ENCODE results near the gene TMCC2.
"Not testable (repeated sequence)": the region's sequence is repeated elsewhere in the genome, so short reads cannot be mapped to it uniquely, and the experiment has no call there.

TMCC2 gene, protein sequence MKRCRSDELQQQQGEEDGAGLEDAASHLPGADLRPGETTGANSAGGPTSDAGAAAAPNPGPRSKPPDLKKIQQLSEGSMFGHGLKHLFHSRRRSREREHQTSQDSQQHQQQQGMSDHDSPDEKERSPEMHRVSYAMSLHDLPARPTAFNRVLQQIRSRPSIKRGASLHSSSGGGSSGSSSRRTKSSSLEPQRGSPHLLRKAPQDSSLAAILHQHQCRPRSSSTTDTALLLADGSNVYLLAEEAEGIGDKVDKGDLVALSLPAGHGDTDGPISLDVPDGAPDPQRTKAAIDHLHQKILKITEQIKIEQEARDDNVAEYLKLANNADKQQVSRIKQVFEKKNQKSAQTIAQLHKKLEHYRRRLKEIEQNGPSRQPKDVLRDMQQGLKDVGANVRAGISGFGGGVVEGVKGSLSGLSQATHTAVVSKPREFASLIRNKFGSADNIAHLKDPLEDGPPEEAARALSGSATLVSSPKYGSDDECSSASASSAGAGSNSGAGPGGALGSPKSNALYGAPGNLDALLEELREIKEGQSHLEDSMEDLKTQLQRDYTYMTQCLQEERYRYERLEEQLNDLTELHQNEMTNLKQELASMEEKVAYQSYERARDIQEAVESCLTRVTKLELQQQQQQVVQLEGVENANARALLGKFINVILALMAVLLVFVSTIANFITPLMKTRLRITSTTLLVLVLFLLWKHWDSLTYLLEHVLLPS

DNA sequence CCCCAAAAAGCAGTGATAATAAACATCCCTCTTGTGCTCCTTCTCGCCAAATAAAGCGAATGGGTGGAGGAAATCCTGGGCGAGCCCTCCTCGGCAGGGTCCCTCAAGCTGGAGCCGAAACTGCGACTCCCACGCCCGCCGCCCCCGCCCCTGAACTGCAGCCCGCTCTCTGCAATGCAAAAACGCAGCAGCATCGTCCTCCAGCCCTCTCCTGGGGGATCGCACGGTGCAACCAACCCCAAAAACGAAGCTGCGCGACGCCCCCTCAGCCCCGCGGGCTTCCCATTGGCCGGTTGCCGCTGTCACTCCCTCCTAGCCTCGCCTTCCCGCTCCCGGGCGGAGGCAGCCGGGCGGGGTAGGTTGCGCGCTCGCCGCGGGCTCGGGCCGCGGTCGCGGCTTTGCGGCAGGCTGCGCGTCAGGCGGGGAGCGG, at the start of gene TMCC2:
TMCC2 (plus strand) TSS at position 363 of the 430 bp plus-strand sequence. CDS start 619 bp downstream, outside the sequence.
- peak; percentile 87 to 95 (median 89) for DNase-seq

DNA sequence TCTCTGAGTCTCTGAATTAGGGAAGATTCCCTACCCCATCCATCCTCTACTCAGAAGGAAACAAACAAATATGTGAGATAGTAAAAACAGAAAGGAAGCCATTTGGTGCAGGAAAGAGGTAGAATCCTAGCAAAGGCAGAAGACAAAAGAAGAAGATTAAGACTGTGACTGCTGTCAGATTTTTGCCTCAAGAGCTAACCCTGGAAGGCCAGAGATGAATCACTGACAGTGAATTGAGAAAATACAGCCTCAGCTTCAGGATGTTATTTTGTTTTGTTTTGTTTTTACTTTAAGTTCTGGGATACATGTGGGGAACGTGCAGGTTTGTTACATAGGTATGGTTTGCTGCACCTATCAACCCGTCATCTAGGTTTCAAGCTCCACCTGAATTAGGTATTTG, 47.9 kb upstream of the TMCC2 start:
- no peak for DNase-seq

DNA sequence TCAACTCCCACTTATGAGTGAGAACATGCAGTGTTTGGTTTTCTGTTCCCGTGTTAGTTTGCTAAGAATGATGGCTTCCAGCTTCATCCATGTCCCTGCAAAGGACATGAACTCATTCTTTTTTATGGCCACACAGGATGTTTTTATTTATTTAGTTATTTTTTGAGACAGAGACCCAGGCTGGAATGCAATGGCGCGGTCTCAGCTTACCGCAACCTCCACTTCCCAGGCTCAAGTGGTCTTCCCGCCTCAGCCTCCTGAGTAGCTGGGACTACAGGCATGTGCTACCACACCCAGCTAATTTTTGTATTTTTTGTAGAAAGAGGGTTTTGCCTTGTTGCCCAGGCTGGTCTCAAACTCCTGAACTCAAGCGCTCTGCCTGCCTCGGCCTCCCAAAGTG, 47.4 kb upstream of the TMCC2 start:
- DNase-seq, result not testable (repeated sequence)

DNA sequence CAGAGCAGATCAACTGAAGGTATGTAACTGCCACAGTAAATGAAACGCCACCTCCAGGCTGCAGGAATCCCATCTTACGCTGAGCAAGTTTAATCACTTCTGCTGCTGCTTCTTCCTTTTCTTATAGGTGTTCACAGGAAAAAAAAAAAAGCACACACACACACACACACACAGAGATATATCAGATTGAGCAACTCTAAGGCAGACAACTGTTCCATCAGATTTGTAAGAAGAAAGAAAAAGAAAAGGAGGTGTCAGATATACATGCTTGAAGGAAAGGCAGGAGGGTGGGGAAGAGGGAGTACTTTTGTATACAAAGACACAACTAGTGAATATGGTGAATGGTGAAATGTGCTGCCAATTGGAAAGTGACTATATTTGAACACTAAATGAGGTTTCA, 44.8 kb upstream of the TMCC2 start:
- no peak for DNase-seq

DNA sequence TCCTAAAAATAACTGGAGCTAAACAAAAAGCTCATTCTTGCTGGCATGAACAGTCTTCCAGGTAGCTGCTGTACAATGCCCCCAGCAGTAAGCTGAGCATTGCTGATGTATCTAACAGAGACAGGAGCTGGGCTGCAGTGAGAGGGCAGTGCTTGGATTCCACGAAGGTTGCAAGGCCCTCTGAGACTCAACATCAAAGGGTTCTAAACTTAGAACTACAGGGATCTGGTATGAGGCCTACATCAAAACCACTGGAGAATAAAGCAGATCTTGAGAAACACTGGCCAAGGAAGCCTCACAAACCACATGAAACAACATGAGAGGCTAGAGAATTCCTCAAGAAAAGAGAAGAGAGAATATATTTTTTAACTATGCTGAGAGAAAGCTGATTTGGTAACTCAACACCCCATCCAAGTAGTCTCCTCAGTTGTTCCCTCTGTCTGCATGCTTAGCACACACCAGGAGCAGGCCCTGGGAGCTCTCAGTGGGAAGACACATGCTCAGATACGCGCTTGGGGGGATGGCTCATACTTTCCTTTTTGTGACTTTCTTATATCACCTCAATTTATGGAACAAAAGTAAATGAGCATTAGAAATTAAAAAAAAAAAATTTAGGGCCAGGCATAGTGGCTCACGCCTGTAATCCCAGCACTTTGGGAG, 43.9 kb upstream of the TMCC2 start:
- no peak for DNase-seq

DNA sequence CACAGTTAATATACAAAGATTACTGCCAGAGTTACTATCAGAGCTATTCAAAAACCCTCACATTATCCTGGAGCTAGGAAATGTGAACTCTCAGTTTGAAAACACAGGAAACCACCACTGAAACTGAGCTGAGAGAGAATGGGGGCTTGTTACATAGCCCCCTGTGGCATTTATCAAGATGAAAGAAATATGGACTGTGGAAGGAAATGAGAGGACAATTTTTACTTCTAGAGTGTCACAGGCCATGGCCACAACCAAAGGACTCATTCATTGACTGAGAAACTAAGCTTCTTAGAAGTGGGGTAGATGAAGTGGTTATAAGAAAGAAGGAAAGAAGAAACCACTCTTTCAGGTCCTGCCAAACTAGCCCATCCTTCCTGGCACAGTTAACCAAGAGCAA, 41.6 kb upstream of the TMCC2 start:
- no peak for DNase-seq

DNA sequence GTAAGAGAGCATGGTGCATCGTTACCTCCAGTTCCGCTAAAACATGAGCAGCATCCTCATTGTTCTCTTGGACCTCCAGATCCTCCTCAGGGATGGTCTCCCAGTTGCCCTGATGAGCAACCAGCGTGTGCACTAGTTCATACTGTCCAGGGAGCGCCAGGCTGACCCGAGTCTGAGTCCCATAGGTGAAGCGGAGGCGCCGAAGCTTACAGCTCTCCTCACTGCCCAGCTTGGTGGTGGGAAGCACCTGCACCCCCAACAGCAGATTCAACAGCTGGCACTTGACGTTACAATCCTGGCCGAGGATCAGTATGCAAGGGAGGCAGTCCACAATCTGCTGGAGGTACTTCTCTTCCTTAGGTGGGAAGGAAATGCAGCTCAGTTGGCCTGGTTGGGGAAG, 40.3 kb upstream of the TMCC2 start:
- no peak for DNase-seq

DNA sequence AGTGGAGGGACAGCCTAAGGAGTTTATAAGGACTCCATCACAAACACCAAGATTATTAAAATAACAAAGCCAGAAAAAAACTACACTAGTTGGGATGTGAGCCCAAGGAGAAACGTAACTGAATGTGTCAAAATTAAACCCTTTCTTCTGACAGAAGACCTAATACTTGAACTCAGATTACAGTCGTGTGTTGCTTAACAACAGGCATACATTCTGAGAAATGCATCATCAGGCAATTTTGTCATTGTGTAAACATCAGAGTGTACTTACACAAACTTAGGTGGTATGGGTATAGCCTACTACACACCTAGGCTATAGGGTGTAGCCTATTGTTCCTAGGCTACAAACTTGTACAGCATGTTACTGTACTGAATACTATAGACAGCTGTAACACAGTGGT, 39.6 kb upstream of the TMCC2 start:
- DNase-seq, result no peak

DNA sequence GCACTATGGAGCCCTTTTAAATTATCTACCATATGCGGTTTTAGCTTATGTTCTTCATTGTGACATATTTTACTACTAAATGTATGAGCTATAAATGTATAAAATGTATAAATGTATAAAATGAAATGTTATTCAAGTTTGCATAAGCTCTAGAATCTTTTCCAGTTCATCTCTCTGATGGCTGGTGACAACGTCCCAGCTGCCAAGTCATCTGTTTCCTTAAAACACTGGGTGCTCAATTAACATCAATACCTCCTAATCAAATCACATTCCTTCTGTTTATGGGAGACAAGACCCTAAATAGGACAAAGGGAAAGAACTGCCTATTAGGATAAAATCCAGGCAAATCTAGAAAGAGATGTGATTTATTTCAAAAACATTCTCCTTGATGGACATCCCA, 39.1 kb upstream of the TMCC2 start:
- no peak for DNase-seq

DNA sequence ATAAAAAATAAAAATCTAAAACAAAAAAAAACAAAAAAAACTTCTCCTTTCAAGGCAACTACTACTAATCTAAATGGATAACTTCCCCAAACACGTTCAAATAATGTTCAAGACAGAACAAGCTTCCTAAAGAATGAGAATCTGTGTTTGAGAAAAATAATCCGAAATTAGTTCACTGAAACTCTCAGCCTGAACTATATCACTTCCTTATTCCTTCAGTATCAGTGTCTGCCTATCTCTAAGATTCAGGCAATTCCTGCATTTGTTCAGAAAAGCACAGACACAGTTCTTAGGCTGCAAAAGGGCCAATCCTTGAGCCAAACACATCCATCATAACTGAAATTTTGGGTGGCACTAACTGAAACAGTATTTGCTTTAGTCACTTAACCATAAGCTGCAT, 38.6 kb upstream of the TMCC2 start:
- DNase-seq, result peak; percentile 12 to 51 (median 40)

DNA sequence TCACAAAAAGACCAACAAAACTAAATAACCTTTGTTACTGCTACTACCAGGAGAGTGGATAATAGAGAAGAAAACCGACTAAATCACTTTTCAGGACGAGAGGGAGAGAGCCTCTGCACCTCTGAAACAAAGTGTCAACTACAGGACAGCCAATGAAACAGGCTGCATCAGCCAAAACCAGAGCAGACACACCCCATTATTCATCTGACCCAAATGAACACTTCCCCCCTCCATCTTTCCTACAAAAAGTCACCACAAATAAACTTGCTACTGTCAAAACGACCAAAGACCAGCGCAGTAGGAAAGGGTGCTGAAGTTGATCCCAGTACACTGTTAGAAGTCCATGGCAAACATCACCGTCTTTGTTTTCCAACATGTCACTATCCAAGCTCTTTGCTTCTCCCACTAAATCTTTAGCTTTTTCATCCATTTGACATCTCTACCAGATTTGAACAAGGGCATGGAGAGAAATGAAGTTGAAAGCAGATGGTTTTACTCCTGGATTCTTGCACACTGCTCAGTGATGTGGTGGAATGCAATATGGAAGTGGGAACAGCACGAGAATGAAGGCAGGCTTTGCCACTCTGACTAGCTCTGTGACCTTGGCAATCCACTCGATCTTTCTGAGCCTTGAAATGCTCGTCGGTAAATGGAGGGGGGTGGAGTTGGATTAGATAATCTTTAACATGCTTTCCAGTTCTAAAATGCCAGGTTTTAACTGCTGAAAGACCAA, 36.7 kb upstream of the TMCC2 start:
- DNase-seq, result no peak

DNA sequence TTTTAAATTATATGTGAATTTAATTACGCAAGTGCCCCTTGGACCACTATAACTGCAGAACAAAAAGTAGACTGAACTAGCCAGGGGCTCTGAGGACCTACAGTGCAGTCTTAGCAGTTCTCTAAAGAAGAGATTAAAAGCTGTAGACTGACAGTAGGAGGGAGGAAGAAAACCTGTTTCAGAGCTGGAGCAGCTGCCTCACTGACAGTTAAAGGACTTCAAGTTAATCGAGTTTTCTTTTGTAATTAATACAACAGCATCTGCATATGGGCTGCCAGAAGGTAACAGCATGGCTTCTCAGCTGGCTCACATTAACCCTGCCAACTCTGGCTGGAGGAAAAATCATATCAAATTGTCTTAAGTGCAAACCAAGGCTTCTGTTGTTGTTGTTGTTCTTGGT, 36.1 kb upstream of the TMCC2 start:
- no peak for DNase-seq

DNA sequence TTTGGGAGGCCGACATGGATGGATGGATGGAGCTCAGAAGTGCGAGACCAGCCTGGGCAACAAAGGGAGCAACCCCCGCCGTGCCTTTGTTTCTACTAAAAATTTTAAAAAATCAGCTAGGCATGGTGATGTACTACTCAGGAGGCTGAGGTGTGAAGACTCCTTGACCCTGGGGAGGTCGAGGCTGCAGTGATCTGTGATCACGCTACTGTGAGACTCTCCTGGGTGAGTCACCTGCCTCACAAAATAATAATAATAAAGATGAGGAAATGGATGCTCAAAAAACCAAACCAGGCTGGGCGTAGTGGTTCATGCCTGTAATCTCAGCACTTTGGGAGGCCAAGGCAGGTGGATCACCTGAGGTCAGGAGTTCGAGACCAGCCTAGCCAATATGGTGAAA, 35.5 kb upstream of the TMCC2 start:
- no peak for DNase-seq

DNA sequence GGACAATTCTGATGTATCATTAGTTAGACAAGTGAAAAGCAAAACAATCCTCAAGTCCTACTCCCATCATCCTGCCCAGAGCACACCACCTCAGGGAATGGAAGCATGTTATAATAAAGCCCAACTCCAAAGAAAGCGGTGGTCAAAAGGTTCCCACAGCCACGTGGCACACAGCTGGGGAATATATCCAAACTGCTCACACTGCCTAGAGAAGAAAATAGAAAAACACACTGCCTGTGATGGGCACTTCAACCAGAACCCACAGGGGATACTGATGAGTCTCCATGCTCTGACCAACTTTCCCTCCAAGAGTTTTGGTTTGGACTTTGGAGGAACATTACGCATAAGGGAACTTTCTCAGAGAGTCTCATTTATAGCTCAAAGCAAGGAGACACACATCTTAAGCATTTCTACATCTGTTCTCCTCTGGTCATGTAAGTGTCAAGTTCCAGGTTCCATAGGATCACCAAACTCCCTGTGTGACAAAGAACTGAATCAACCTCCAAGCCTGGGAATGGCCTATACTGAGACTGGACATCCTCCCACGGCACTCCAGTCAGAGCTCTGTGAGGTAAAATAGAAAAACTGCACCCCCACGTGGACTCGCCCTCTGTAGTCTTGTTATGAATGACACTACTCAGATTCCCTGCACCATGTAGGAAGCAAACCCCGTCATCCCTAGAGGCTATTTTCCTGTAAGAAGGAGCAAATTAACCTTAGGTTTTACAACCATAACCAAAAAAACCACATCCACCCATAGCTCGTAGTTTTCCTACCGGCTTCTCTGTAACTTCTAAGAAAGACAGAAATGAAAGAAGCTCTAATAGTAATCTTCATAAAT, 28.4 kb upstream of the TMCC2 start:
- peak; percentile 14 to 27 (median 25) for DNase-seq

DNA sequence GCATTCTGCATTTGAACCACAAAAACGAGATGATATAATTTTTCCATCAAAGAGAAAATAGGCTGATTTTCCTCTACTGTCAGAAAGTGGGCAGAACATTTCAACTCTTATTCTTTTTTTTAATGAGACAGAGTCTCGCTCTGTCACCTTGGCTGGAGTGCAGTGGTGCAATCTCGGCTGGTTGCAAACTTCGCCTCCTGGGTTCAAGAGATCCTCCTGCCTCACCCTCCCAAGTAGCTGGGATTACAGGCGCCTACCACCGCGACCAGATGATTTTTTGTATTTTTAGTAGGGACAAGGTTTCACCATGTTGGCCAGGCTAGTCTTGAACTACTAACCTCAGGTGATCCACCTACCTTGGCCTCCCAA, 27.8 kb upstream of the TMCC2 start:
- DNase-seq, result no peak

DNA sequence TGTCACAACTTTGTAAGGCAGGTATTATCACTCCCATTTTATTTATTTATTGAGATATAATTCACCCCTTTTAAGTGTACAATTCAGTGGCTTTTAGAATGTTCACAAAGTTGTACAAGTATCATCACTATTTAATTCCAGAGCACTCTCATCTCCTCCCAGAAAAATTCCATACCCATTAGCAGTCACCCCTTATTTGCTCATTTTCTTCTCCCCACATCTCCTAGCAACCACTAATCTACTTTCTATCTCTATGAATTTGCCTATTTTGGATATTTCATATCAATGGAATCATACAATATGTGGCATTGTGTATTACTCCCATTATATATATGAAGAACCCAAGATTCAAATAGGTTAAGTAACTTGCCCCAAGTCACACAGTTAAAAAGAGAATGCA, 23.2 kb upstream of the TMCC2 start:
- DNase-seq, result no peak

DNA sequence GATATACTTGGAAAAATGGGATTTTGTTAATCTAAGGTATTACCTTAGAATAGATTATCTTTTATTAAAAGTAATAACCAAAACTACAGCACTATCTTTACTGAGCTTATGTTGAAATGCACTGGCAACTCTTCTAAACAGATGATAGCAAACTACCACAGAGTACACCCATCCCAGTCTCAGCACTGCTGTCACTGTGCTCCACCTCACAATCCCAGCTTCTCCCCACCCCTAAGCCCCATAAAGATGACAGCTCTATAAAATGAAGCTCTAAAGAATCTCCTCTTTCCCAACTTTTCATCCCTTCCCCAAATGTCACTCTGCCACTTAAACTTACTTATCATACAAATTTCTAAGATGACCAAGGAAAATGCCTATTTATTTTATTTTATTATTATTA, 22.7 kb upstream of the TMCC2 start:
- no peak for DNase-seq

DNA sequence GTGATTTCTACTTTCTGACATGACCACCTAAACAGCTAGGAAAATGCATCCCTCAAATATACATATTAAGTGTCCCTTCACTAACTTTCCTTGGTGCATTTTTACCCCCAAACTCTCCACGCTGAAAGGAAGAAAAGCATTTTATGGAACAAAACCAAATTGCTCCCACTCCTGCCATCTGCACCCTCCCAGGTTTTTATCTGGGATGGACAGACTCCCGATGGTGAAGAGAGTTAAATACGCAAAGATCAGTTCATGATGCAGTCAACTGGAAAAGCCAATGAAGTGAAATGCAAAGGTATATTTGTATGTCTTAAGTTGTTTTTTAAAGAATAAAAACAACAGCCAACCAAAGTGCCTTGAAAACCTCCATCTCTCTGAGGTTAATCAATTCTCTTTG, 18.9 kb upstream of the TMCC2 start:
- DNase-seq, result no peak

DNA sequence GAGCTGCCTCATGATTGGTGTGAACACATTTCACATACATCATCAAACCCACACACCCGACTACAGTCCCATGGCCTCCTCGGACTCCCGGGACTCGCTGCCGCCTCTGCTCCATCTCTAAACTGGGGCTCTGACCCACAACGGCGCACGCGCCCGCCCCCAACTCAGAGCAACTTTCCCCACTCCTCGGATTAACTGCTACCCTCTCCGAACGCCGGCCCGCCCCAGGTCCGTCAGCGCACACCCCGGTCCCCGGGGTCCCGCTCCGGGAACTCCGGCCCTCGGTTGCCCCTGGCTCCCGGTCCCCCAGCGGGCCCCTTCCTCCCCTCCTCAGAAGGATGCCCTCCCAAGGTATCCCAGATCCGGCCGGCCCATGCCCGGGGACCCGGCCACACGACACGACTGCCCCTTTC, 17.0 kb upstream of the TMCC2 start:
- peak; percentile 51 to 66 (median 53) for DNase-seq

DNA sequence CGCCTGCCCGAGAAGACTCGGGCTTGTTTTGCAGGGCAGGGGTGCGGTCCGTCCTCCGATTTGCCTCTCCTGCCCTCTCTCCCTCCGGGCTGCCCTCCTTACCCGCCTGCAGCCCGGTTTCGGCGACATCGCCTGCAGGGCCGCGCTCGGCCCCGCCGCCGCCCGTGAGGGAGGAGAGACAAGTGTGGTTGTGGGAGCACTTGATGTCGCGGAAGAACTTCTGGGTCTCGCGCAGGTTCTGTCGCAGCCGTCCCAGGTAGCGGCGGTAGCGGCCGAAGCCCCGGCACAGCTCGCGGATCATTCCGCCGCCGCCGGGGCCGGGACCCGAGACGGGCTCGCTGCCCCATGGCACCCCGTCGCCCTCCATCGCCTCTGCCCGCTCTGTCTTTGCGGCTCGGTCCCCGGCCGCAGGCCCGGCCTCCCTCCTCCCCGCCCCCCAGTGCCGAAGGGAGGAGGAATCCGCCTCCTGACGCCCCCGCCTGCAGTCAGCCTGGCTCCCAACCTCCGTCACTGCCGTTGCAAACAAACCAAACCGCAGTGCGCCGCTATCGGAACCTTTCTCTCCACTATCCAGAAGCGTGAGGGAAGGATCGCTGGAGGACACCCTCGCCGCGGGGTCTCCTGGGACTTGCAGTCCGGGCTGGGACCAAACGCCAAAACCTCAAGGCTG, 16.4 kb upstream of the TMCC2 start, which contains the start of gene DSTYK:
DSTYK (minus strand) TSS at position 534 of the 670 bp plus-strand sequence; CDS start at position 367, 167 bp downstream.
- DNase-seq, result peak; percentile 96 to 97 (median 96)

DNA sequence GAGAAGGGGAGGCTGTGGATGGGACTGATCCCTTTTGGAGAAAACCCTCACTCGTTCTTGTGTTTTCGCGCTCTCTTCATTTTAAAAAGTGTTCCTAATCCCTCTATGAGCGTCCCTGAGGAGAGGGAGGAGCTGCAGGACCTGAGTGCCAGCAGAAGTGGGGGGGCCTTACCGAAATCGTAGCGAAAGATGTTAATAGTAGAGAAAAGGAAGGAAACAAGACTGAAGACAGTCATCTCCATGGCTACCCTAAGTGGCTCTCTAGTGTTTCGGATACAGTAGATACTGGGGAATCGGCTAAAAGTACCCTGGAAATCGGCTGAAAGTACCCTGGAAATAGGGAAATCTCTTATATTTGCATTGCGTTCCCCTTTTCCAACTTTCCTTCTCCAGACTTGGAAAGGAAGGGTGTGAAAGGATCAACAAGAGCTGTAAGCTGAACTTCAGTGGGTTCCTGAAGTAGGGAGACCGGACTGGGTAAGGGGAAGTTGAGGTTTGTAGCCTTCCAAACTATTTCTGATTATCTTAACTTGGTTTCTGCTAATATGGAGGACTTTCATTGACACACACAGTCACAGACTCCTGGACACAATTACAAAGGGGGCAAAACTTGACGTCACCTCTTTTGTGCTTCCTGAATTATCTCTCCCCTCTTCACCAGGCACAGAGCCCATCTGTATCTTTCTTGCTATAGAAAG, 15.8 kb upstream of the TMCC2 start:
- DNase-seq, result peak in 2 of 3 donors; percentile 55 to 71

Measured in suppressor macrophage treated with lipopolysaccharide for 1 hour (primary cell).